HG03565 (cell line): ENCODE measurements around the gene MAP4K4.

Source experiments
- ATAC-seq: cut with Tn5 transposase; IDR thresholded peaks from one replicate; pipeline ENCODE4 v1.9.1; 2021; ENCODE audit warnings: mild to moderate bottlenecking, moderate library complexity; ENCODE audit not compliant: unreplicated experiment

The MAP4K4 gene

DNA sequence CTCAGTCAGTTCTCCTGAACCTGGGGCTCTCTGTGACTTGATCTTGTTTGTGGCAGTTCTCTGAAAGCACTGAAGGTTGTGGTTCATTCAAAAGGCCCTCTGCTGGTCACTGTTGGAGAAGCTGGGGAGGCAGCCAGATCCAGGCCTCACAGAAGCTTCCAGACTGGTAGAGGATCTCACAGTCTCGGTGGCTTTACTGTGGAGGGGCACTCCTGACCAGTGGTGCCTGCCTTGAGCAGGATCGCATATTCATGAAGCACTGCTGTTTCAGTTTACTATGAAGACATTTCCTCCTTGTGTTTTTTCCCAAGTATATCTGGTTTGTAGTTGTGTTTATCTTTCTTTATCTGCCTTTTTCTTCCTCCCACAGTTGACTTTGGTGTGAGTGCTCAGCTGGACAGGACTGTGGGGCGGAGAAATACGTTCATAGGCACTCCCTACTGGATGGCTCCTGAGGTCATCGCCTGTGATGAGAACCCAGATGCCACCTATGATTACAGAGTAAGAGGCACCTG is 133.9 kb downstream of the MAP4K4 start:
- ATAC-seq: peak; percentile 58

DNA sequence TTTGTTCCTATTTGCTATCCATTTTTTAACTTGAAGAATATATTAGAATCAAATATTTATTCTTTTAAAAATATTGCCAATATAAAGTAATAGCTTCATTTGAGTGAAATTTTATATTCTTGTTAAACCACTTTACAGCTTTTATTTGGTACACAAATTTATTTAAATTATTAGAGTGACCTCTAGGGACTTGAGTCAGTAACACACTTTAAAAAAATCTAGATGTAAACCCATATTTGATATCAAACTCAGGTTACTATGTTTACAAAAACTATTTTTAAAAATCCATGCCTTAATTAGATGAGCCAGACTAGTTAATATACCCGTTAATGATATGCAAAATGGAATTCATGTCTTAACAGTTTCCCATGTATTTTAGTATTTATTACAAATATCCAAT is 134.6 kb downstream of the MAP4K4 start:
- no peak for ATAC-seq

GRCh38 chr2:101833890-101834523 is 136.5 kb downstream of the MAP4K4 start:
- ATAC-seq: no peak

- ATAC-seq: no peak
Measured at GRCh38 chr2:101837354-101837753, 139.8 kb downstream of the MAP4K4 start.

- ATAC-seq: no peak
Measured at GRCh38 chr2:101841679-101842327, 144.3 kb downstream of the MAP4K4 start.

DNA sequence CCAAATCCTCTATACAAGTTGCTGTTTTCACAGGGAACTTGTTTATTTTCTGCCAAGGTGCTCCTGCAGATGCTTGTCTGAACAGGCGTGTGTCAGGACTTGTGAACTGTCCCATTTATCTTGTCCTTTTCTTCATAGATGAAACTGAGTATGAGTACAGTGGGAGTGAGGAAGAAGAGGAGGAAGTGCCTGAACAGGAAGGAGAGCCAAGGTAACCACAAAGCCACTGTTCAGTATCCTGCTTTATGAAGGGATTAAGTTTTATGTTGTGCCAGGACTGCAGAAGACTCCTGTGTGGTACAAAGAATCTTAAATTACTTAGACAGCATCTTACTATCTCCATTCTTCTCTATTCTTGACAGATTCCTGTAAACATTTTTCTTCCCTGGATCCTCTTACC is 145.0 kb downstream of the MAP4K4 start:
- ATAC-seq: no peak

DNA sequence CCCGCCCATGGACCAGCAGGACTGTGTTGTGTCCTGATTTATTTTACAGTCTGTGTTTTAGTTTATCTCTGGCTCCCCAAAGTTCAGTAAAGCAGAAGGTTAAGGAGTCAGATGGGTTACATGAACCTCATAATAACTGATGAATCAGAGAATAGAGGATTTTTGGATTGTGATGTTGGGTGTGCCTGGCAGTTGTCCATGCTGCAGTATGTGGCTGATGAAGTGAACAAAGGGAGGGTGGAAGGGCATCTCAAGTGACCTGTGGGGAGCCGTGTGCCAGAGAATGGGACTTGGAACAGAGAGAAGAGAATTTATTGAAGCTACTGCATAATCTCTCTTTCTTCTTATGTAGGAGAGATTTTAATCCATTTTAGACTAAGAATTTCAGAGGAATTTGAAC is 145.5 kb downstream of the MAP4K4 start:
- ATAC-seq: no peak

GRCh38 chr2:101843471-101843870 is 146.0 kb downstream of the MAP4K4 start:
- no peak for ATAC-seq

DNA sequence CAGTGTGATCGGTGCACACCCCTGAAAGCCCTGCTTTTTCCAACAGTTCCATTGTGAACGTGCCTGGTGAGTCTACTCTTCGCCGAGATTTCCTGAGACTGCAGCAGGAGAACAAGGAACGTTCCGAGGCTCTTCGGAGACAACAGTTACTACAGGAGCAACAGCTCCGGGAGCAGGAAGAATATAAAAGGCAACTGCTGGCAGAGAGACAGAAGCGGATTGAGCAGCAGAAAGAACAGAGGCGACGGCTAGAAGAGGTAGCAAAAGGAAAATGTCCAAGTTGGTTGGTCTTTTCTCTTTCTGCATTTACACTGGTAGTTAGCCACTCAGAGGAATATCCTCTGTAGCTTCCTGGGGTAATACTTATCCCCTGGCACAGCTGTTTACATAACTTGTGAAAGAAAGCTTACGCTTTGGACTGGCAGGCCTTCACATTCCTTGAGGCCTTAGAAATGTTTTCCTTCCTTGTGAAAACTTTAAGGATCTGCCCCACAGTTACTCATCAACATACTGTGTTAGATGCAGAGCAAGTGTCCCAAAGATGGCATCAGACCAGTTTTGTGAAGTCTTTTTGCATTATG is 146.6 kb downstream of the MAP4K4 start:
- no peak for ATAC-seq

DNA sequence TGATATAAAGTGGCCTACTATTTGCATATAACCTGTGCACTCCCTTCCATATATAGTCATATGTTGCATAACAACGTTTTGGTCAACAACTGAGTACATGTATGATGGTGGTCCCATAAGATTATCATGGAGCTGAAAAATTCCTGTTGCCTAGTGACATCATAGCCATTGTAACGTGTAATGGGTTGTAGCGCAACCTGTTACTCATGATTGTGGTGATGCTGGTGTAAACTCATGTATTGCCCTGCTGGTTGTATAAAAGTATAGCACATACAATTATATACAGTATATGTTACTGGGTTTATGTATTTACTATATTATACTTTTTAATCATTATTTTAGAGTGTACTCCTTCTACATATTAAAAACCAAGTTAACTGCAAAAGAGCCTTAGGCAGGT is 149.5 kb downstream of the MAP4K4 start:
- no peak for ATAC-seq

- no peak for ATAC-seq
Measured at GRCh38 chr2:101847661-101848339, 150.3 kb downstream of the MAP4K4 start.

DNA sequence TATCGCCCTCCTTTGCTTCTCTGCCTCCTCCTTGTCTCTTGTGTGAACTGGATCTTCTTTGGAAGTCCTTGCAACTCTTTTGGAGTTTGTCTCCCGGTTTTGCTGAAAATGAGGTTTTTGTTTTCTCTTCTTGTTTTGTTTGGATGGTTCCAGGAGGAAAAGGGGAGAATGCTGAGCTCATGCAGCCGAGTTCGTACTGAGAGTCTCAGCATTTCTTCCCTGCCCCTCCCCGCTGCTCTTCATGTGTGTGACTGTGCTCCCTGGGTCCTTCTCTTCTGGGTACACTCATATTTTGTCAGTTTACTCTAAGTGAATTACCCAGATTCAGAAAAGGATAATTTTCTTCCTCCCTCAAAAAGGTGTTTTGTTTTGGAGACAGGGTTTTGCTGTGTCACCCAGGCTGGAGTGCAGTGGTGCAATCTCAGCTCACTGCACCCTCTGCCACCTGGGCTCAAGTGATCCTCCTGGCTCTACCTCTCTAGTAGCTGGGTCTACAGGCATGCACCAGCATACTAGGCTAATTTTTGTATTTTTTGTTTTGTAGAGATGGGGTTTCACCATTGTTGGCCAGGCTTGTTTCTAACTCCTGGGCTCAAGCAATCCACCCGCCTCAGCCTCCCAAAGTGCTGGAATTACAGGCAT is 151.4 kb downstream of the MAP4K4 start:
- no peak for ATAC-seq

DNA sequence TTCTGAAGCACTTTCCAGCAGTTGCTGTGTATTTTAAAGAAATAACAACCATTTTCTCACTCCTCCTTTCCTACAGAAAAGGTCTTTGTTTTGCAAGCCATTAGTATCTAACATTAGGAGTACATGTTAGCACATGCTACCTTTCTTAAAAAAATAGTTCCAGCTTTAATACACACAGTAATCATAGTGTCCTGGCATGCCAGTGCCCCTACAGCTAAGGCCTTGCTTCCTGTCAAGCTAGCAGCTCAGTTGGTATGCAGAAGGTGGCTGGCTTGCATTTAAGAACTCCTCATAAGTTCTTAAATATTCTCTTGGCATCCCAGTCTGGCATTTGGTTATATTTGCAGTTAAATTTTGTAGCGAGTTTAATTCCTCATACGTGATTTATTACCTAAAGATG is 152.9 kb downstream of the MAP4K4 start:
- no peak for ATAC-seq

GRCh38 chr2:101850991-101851390 is 153.5 kb downstream of the MAP4K4 start:
- ATAC-seq: no peak

DNA sequence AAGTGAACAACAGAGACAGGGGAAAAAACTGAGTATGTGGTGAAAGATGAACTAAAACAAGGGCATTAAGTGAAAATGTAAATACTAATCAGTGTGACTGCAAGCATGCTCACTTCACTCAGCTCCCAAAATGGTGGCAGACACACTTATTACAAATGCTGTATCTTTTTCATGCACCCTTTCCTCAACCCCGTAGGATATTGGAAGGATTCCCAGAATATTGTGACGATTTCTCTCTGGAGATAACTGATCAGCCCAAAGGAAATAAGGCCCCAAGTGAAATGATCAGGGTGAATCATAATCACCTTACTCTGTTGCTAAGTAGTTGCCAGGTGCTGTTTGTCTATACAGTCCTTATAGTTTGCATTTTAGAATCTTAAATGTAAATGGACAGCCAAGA is 155.3 kb downstream of the MAP4K4 start:
- ATAC-seq: no peak

DNA sequence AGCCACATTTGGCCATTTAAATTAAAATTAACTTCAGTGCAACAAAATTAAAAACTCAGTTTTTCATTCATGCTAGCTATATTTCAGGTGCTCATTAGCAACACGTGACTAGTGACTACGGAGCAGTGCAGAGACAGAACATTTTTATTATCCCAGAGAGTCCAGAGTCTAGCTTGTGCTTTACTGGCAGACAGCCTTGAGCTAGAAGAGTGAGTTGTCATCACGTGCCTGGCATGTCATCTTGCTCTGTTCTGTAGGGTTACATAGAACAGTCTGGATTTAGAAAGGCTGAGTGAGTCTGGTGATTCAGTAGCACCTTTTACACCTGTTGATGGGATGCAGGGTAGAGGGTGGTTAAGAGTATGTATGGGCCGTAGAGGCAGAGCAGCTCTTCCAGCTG is 157.4 kb downstream of the MAP4K4 start:
- ATAC-seq: no peak

GRCh38 chr2:101855776-101856175 is 158.3 kb downstream of the MAP4K4 start:
- ATAC-seq: no peak

DNA sequence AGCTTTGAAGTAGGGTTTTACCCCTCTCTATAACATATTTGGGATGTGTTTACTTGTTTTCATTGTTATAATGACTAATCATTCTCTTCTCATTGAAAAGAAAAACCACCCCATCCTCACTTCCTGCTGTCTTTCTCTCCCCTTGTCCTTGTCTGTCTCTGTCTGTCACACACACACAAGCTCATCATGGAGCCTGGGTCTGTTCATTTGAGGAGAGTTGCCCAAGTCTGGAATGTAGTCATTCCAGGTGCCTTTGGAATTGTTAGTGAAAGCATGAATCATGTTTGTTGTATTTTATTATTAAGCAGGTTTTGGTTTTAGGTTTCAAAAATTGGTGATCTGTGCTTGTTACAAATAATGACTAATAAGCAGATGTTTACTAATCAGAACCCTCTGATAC is 160.7 kb downstream of the MAP4K4 start:
- no peak for ATAC-seq

DNA sequence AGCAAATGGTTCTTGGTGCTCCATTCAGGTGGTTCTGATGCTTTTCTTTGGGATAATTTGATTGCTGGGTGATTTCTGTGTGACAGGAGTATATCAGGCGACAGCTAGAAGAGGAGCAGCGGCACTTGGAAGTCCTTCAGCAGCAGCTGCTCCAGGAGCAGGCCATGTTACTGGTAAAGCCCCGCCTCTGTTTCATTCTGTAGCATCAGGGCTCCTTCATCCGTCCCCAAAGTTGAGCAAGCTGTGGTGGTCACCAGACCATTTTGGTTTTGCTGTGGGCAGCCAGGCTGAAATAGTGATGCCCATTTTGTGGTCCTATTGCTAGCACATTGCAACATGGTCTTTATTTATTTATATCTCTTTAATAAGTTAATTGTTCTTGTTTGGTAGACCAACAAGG is 161.4 kb downstream of the MAP4K4 start:
- no peak for ATAC-seq

DNA sequence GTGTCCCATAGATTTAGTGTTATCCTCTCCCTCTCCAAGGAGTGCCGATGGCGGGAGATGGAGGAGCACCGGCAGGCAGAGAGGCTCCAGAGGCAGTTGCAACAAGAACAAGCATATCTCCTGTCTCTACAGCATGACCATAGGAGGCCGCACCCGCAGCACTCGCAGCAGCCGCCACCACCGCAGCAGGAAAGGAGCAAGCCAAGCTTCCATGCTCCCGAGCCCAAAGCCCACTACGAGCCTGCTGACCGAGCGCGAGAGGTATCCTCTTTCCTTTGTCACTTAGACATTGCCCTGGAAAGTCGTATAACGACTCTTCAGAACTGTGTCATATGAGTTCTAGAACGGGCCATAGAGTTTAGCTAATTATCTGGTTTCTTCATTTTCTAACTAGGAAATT is 162.1 kb downstream of the MAP4K4 start:
- no peak for ATAC-seq

DNA sequence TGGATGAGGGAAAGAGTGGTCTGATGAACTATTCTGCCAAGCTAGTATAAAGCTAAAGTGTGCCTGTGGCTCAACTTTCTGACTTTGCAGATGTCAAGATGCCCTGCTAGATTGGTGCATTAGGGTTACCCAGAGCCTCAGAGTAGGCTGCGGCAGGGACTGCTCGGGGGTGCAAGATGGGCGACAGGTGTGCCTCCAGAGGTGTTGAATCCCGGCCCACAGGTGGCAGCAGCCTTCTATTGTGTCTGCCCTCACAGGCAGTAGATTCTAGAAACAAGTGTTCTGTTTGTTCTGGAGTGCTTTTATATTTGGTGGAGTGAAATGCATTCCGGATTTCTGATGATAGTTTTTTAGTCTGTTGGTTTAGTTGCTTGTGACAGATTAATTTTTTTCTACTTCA is 162.7 kb downstream of the MAP4K4 start:
- ATAC-seq: no peak
